Uterus (tissue), 2 donors: ENCODE data around the gene CXCR6.

Experiments
- POLR2A ChIP-seq, 2 donors: fragments of 450-650 bp; IDR thresholded peaks; one replicate each; pipeline ENCODE4 v1.6.1; 2016; ENCODE audit warnings: antibody characterized with exemption in 2 of 2, mild to moderate bottlenecking in 1 of 2, moderate library complexity in 1 of 2
- TF ChIP-seq, protein P1 (sequence below), 4 experiments: fragments of 200-600 bp in 2 of 4; fragments of 450-650 bp in 2 of 4; sonication (generic) in 2 of 4; IDR thresholded peaks; one replicate each; pipeline ENCODE4 v1.5.1; 2016 to 2019; ENCODE audit warnings: antibody characterized with exemption in 4 of 4, mild to moderate bottlenecking in 2 of 4, moderate library complexity in 1 of 4

DNA sequence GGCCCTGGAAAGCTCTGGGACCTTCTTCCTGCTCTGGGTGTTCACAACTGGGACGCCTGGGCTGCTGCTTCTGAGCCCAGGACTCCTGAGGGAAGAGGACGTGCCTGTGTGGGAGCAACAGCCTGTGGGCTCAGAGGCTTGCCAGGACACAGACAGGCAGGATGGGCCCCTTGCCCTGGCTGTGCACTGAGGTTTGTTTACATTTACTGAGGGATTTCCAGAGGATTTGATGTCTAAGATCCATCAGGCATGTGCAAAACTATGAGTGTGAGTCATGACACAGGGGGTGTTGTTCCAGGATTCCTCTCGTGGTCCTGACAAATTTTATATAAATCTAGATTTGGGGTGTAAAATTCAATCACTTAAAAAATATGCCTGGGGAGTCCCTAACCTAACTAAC lies 46.3 kb upstream of the CXCR6 start:
- TF ChIP-seq, protein P1, sequence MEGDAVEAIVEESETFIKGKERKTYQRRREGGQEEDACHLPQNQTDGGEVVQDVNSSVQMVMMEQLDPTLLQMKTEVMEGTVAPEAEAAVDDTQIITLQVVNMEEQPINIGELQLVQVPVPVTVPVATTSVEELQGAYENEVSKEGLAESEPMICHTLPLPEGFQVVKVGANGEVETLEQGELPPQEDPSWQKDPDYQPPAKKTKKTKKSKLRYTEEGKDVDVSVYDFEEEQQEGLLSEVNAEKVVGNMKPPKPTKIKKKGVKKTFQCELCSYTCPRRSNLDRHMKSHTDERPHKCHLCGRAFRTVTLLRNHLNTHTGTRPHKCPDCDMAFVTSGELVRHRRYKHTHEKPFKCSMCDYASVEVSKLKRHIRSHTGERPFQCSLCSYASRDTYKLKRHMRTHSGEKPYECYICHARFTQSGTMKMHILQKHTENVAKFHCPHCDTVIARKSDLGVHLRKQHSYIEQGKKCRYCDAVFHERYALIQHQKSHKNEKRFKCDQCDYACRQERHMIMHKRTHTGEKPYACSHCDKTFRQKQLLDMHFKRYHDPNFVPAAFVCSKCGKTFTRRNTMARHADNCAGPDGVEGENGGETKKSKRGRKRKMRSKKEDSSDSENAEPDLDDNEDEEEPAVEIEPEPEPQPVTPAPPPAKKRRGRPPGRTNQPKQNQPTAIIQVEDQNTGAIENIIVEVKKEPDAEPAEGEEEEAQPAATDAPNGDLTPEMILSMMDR (IDR thresholded peaks at IDR 0.05): no peak
- no peak for TF ChIP-seq POLR2A (IDR thresholded peaks at IDR 0.05)
